ENCODE results near the gene SEPTIN10. TPM values are rescaled to one million over a fixed set of nuclear protein-coding genes. Genes with fewer than 3 reads are reported as not detected.

Gene SEPTIN10
- total RNA-seq, 1 experiment from 2014 or later: 100.0 TPM

DNA sequence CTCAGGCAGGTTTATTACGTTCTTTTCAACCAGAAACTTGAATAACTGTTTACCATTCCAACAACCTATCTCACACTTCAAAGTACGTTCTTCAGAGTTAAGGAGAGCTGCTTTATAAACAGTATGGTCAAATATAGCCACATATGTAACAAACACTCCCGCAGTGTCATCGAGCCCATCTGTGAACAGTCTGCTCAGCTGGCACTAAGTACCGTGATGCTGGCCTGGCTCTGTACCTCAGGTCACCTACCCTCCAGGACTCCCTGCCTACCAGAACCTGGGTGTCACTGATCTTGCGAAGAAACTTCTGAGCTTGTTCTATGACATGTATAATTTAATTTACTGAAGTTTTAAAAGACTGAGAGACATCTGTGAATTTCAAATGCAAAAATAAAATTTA is 71.4 kb downstream of the SEPTIN10 start:
- H3K27me3 ChIP-seq (ENCODE audit: control insufficient read depth, insufficient read depth, low read length): no peaks in the 10 kb centered on the region
- POLR2A ChIA-PET: interaction anchor here (0.9 kb wide), 2 partner anchors 18 to 118 kb away, joined by 3 to 4 read pairs; no protein-coding TSS in a partner anchor
- H3K36me3 ChIP-seq (ENCODE audit: control insufficient read depth, insufficient read depth, low read length): peaks cover 10% of the 10 kb centered on the region
- DNase-seq (ENCODE audit: low read depth, low spot score) (no peak), ATAC-seq (no peak)
- H3K4me1 ChIP-seq (ENCODE audit: control insufficient read depth, insufficient read depth, low read length): peaks cover 4% of the 10 kb centered on the region; the same call in 1 of the 2 replicates
- intact Hi-C loops (cut with micrococcal nuclease; ENCODE audit: unreplicated experiment) (no loop called here), in situ Hi-C loops (cut with HindIII; ENCODE audit: low pct_unique_long_range_greater_than_20kb, low sequenced_read_pairs) (no loop called here)
- no peaks in the 10 kb centered on the region for H3K9me3 ChIP-seq (ENCODE audit: control insufficient read depth, insufficient read depth, low read depth, low read length)
- BruUV-seq (replicated peaks): no TSS peak
- no peak for TF ChIP-seq POLR2AphosphoS5 (IDR thresholded peaks at IDR 0.05; ENCODE audit: low read depth, low read length)
- TF ChIP-seq REST (IDR thresholded peaks at IDR 0.05; ENCODE audit: insufficient read depth in 1 of 2, low read depth in 2 of 2, low read length in 1 of 2): no peak
- TF ChIP-seq, protein P1, sequence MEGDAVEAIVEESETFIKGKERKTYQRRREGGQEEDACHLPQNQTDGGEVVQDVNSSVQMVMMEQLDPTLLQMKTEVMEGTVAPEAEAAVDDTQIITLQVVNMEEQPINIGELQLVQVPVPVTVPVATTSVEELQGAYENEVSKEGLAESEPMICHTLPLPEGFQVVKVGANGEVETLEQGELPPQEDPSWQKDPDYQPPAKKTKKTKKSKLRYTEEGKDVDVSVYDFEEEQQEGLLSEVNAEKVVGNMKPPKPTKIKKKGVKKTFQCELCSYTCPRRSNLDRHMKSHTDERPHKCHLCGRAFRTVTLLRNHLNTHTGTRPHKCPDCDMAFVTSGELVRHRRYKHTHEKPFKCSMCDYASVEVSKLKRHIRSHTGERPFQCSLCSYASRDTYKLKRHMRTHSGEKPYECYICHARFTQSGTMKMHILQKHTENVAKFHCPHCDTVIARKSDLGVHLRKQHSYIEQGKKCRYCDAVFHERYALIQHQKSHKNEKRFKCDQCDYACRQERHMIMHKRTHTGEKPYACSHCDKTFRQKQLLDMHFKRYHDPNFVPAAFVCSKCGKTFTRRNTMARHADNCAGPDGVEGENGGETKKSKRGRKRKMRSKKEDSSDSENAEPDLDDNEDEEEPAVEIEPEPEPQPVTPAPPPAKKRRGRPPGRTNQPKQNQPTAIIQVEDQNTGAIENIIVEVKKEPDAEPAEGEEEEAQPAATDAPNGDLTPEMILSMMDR (IDR thresholded peaks at IDR 0.05): no peak
- CTCF ChIA-PET: no interaction called here
- no peak overlapping the region for H3K27ac ChIP-seq (ENCODE audit: low read length)
- no peak overlapping the region for H3K4me3 ChIP-seq (ENCODE audit: low read depth in 2 of 2, low read length in 2 of 2)

DNA sequence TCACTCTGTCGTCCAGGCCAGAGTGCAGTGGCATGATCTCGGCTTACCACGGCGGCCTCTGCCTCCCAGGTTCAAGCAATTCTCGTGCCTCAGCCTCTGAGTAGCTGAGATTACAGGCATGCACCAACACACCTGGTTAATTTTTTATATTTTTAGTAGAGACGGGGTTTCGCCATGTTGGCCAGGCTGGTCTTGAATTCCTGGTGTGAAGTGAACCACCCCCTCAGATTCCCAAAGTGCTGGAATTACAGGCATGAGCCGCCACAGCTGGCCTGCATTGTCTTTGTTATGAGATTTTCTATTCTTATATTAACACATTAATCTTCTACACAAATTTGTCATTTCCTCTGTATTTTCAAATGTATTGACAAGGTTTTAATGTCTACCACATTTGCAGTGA is 75.2 kb downstream of the SEPTIN10 start:
- Histone ChIP-seq H3K4me3 (ENCODE audit: low read depth in 2 of 2, low read length in 2 of 2) (no peak overlapping the region), H3K9me3 (ENCODE audit: control insufficient read depth, insufficient read depth, low read depth, low read length) (no peaks in the 10 kb centered on the region), H3K4me1 (ENCODE audit: control insufficient read depth, insufficient read depth, low read length) (no peaks in the 10 kb centered on the region), H3K36me3 (ENCODE audit: control insufficient read depth, insufficient read depth, low read length) (no peaks in the 10 kb centered on the region), H3K27ac (ENCODE audit: low read length) (no peak overlapping the region), H3K27me3 (ENCODE audit: control insufficient read depth, insufficient read depth, low read length) (no peaks in the 10 kb centered on the region)
- CTCF ChIA-PET: no interaction called here
- in situ Hi-C loops (cut with HindIII; ENCODE audit: low pct_unique_long_range_greater_than_20kb, low sequenced_read_pairs): no loop called here
- BruUV-seq (replicated peaks): no TSS peak
- DNase-seq (ENCODE audit: low read depth, low spot score) (no peak), ATAC-seq (no peak)
- no peak for TF ChIP-seq TCF7L2 (IDR thresholded peaks at IDR 0.05; ENCODE audit: low read depth, low read length)
- TF ChIP-seq, protein P1 (IDR thresholded peaks at IDR 0.05): no peak
- no peak for TF ChIP-seq POLR2AphosphoS5 (IDR thresholded peaks at IDR 0.05; ENCODE audit: low read depth, low read length)
- TF ChIP-seq REST (IDR thresholded peaks at IDR 0.05; ENCODE audit: insufficient read depth in 1 of 2, low read depth in 2 of 2, low read length in 1 of 2): no peak
- TF ChIP-seq SIN3A (IDR thresholded peaks at IDR 0.05; ENCODE audit: borderline replicate concordance, insufficient read depth, low read depth, low read length): no peak
- intact Hi-C loops (cut with micrococcal nuclease; ENCODE audit: unreplicated experiment): no loop called here
- POLR2A ChIA-PET: no interaction called here
